Right lobe of liver (tissue), 4 donors: Measurements from ENCODE around the gene SYNE1.

Experiments
- CTCF ChIP-seq, 4 donors: fragments of 200-600 bp in 3 of 4; fragments of 450-650 bp in 1 of 4; IDR thresholded peaks; one replicate each; pipeline versions ENCODE4 v1.5.1 to v1.8.0; 2016 to 2022; ENCODE audit warnings: antibody characterized with exemption in 4 of 4, mild to moderate bottlenecking in 2 of 4
- POLR2A ChIP-seq: fragments of 450-650 bp; IDR thresholded peaks from one replicate; pipeline ENCODE4 v1.6.1; 2017; ENCODE audit warnings: antibody characterized with exemption, mild to moderate bottlenecking
- donor health status: DM: no; HTN: no; CAD: no.
- donor health status: DM: no; HTN: no; CAD: no.
- donor health status: DM: no; HTN: yes; CAD: no.

- TF ChIP-seq POLR2A (no peak), CTCF (IDR thresholded peaks at IDR 0.05) (no peak)
These were observed 38.1 kb downstream of the SYNE1 start for GRCh38 chr6:152598901-152599537.
